Mesothelial cell of epicardium (in vitro differentiated cells): ENCODE data around the gene EFHC1. TPM values are rescaled to one million over a fixed set of nuclear protein-coding genes. Genes with fewer than 3 reads are reported as not detected.
A peak's percentile ranks its signal among the peaks of the same experiment; 100 is the strongest.

ENCODE experiments used
- DNase-seq, 2 experiments: peaks; one replicate each; pipeline ENCODE4 v3.0.0; 2021; ENCODE audit warnings: low spot score in 2 of 2; ENCODE audit not compliant: unreplicated experiment in 2 of 2
- H3K27ac Mint-ChIP-seq: 2 replicates; pipeline ENCODE4 v1.8.0; 2021; ENCODE audit warnings: mixed read lengths
- H3K27me3 Mint-ChIP-seq: 2 replicates; pipeline ENCODE4 v1.8.0; 2021; ENCODE audit warnings: low read depth, mixed read lengths
- H3K36me3 Mint-ChIP-seq: 2 replicates; pipeline ENCODE4 v1.8.0; 2021; ENCODE audit warnings: mixed read lengths
- H3K4me1 Mint-ChIP-seq: 2 replicates; pipeline ENCODE4 v1.8.0; 2021; ENCODE audit warnings: mixed read lengths
- H3K4me3 Mint-ChIP-seq: 2 replicates; pipeline ENCODE4 v1.8.0; 2021; ENCODE audit warnings: mild to moderate bottlenecking, moderate library complexity, mixed read lengths
- H3K9me3 Mint-ChIP-seq: 2 replicates; pipeline ENCODE4 v1.8.0; 2021; ENCODE audit warnings: mixed read lengths
- total RNA-seq: library from RNA; stranded (reverse); gene quantifications from 3 replicates; pipeline ENCODE4 v1.2.1, GENCODE V29; 2021
- TF ChIP-seq, protein P1 (sequence below): fragments of 200-600 bp; sonication (generic); IDR thresholded peaks from one replicate; pipeline ENCODE4 v1.5.0; 2021; ENCODE audit warnings: antibody characterized with exemption; ENCODE audit not compliant: unreplicated experiment

Gene EFHC1
- total RNA-seq, 1 donor from 2014 or later = 34.4 TPM

DNA sequence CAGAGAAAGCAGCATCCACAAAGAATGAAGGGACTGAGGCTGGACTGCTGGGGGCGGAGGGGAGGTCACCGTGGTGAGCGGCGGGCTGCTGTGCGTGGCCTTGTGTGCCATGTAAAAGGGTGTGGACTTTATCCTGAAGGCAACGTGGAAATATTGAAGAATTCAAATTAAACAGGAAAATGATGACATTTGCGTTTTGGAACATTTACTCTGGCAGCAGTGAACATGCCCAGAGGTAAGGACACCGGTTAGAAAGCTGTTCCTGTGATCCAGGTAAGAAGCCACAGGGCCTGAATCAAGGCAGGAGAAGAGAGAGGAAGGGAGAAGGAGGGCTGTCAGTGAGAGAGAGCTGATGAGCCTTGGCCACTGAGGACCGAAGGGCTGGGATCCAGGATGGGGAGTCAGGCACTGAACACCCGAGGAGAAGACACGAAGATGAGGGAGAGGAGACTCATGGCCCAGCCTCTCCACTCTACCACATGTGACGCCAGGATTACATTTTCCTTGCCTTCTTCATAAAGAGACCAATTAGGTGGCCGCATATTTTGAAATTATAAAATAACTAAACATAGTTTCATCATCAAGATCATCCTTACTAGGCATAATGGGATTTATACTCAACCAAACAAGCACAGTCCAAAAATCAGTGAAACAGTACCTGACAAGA lies 98.3 kb downstream of the EFHC1 start:
- H3K27me3 Mint-ChIP-seq = no peaks in the 10 kb centered on the region
- DNase-seq = no peak
- peaks cover 19% of the 10 kb centered on the region for H3K36me3 Mint-ChIP-seq
- H3K27ac Mint-ChIP-seq = peak overlapping the region; percentile 83
- TF ChIP-seq, protein P1, sequence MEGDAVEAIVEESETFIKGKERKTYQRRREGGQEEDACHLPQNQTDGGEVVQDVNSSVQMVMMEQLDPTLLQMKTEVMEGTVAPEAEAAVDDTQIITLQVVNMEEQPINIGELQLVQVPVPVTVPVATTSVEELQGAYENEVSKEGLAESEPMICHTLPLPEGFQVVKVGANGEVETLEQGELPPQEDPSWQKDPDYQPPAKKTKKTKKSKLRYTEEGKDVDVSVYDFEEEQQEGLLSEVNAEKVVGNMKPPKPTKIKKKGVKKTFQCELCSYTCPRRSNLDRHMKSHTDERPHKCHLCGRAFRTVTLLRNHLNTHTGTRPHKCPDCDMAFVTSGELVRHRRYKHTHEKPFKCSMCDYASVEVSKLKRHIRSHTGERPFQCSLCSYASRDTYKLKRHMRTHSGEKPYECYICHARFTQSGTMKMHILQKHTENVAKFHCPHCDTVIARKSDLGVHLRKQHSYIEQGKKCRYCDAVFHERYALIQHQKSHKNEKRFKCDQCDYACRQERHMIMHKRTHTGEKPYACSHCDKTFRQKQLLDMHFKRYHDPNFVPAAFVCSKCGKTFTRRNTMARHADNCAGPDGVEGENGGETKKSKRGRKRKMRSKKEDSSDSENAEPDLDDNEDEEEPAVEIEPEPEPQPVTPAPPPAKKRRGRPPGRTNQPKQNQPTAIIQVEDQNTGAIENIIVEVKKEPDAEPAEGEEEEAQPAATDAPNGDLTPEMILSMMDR = no peak
- no peaks in the 10 kb centered on the region for H3K9me3 Mint-ChIP-seq
- H3K4me1 Mint-ChIP-seq = peaks cover 33% of the 10 kb centered on the region
- H3K4me3 Mint-ChIP-seq = no peak overlapping the region

DNA sequence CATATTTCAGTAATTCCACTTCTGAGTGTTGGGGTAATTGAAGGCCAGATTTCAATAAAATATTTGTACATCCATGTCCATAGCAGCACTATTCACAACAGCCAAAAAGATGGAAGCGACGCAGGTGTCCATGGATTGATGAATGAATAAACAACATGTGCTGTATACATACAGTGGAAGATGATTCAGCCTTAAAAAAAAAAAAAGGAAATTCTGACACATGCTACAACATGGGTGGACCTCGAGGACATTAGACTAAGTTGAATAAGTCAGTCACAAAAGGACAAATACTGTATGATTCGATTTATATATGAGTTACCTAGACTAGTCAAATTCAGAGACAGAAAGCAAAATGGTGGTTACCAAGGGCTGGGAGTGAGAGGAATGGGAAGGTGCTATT lies 99.5 kb downstream of the EFHC1 start:
- Mint-ChIP-seq H3K36me3 (peaks cover 12% of the 10 kb centered on the region), H3K4me1 (peaks cover 30% of the 10 kb centered on the region), H3K27ac (no peak overlapping the region), H3K9me3 (no peaks in the 10 kb centered on the region), H3K27me3 (no peaks in the 10 kb centered on the region), H3K4me3 (no peak overlapping the region)
- TF ChIP-seq, protein P1 = no peak
- no peak for DNase-seq

DNA sequence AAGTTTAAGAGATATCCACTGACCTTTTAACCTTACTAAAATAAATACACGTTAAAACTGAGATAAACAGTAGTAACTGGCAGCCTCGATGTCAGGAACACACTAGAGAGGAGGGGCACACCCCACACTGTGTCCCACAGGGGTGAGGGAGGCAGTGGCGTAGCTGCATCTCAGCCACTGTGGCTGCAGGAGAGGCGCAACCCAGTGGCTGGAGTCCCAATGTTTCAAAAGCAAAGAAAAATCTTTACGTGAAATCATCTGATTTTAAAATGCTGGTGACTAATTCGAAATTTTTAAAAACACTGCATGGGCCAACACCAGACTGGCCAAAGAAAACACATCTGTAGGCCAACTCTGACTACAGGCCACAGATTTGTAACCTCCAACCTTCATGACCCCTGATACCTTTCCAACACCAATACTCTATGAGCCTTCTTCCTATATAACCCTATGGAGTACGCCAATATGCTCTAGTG lies 102.0 kb downstream of the EFHC1 start:
- TF ChIP-seq, protein P1 = no peak
- H3K4me3 Mint-ChIP-seq = no peak overlapping the region
- DNase-seq = no peak
- no peaks in the 10 kb centered on the region for H3K27me3 Mint-ChIP-seq
- H3K4me1 Mint-ChIP-seq = peaks cover 25% of the 10 kb centered on the region
- no peaks in the 10 kb centered on the region for H3K9me3 Mint-ChIP-seq
- peaks cover 6% of the 10 kb centered on the region for H3K36me3 Mint-ChIP-seq
- H3K27ac Mint-ChIP-seq = peak overlapping the region; percentile 57

DNA sequence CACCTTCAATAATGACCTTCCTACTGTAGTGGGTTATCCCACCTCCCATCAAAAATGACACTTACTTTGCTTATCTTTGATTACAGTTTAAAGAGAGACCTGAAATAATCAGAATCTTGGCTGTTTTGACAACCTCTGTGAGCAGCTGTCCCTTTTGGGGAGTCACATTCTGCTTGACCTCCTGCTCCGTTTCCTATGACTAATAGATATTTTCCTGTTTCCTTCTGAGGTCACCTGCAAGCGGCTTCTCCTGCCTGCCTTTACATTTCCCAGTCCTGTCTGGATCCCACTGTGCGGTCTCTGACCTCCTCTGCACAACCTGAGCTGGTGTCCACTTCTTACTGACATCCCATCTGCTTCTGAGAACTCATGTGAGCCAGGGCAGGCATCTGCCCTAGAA lies 102.5 kb downstream of the EFHC1 start:
- H3K36me3 Mint-ChIP-seq = peaks cover 6% of the 10 kb centered on the region
- H3K27me3 Mint-ChIP-seq = no peaks in the 10 kb centered on the region
- TF ChIP-seq, protein P1 = no peak
- H3K27ac Mint-ChIP-seq = peak overlapping the region; percentile 3
- no peaks in the 10 kb centered on the region for H3K9me3 Mint-ChIP-seq
- no peak overlapping the region for H3K4me3 Mint-ChIP-seq
- H3K4me1 Mint-ChIP-seq = peaks cover 22% of the 10 kb centered on the region
- no peak for DNase-seq

DNA sequence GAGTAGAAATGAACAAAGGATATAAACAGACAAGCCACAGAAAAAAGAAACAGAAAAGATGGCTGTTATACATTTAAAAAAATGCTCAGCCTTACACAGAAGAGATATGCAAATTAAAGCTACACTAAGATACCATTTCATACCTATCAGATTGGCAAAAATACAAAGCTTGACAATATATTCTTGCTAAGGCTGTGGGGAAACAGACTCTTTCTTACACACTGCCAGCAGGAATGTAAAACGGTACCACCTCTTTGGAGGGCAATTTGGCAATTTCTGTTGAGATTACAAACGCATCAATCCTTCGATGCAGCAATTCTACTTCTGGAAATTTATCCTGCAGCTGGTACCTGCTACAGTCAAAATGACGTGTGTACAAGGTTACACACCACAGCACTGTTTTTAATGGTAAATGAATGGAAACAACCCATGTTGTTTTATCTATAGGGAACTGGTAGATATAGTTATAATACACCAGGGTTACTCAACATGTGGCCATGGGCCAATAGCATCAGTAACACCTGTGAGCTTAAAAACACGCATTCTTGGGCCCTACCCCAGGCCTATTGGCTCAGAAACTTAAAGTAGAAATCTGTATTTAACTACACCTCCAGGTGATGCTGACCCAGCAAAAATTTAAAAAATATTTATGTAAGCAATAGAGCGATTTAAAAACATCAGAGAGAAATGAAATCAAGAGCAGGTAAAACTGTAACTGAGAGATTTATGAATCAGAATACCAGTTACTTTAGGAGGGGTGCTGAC lies 103.4 kb downstream of the EFHC1 start:
- H3K9me3 Mint-ChIP-seq = no peaks in the 10 kb centered on the region
- no peak overlapping the region for H3K27ac Mint-ChIP-seq
- TF ChIP-seq, protein P1 = no peak
- H3K36me3 Mint-ChIP-seq = peaks cover 6% of the 10 kb centered on the region
- no peak overlapping the region for H3K4me3 Mint-ChIP-seq
- H3K4me1 Mint-ChIP-seq = peaks cover 14% of the 10 kb centered on the region
- no peaks in the 10 kb centered on the region for H3K27me3 Mint-ChIP-seq
- no peak for DNase-seq
